ENCODE measurements around the gene AMMECR1. TPM values are rescaled to one million over a fixed set of nuclear protein-coding genes. Genes with fewer than 3 reads are reported as not detected.

AMMECR1 gene
- total and polyA plus RNA-seq, 2 of the 8 experiments (the other 6 are each of a cell fraction or from before 2014, with no cell fraction given) = 10.2 to 21.2 TPM

GRCh38 chrX:110182865-110183264, 135.0 kb downstream of the AMMECR1 start:
- no peak overlapping the region for H3K9ac ChIP-seq (replicated peaks in 1 of 4; ENCODE audit: extremely low read depth in 1 of 4, low read depth in 3 of 4, low read length in 3 of 4)
- 93% methylated on average over 5 of the region's 6 CpGs; no CpG with 5 or more reads in 1 of the 2 experiments for WGBS, 2 experiments (ENCODE audit: extremely low coverage in 1 of 2, insufficient coverage in 1 of 2, insufficient read length in 1 of 2, insufficient replicate concordance in 2 of 2, low coverage in 1 of 2, low lambda C conversion rate in 2 of 2, missing lambda C conversion rate in 1 of 2)
- H3K36me3 ChIP-seq (ENCODE audit: control insufficient read depth in 2 of 4, insufficient read depth in 4 of 4, low read length in 3 of 4) = no peaks in the 10 kb centered on the region
- no peak overlapping the region for H2AK5ac ChIP-seq (ENCODE audit: low read depth, low read length)
- H2AFZ ChIP-seq (ENCODE audit: low read length) = no peak overlapping the region
- H4K8ac ChIP-seq (ENCODE audit: extremely low read depth, insufficient read depth, low read length) = no peak overlapping the region
- no peak overlapping the region for H3K14ac ChIP-seq (ENCODE audit: insufficient read length)
- no peak overlapping the region for H3K27ac ChIP-seq (ENCODE audit: low read depth, low read length)
- H3K27me3 ChIP-seq (replicated peaks in 1 of 4; ENCODE audit: control insufficient read depth in 3 of 4, extremely low read depth in 1 of 4, insufficient read depth in 3 of 4, low read length in 3 of 4) = no peaks in the 10 kb centered on the region
- H3K23me2 ChIP-seq (ENCODE audit: low read depth, low read length) = no peaks in the 10 kb centered on the region; the same call in 1 of the 2 replicates
- no peak for TF ChIP-seq USF2 (IDR thresholded peaks at IDR 0.05; ENCODE audit: low read length)
- no peak for TF ChIP-seq EGR1 (IDR thresholded peaks at IDR 0.05; ENCODE audit: borderline replicate concordance, low read depth, low read length)
- TF ChIP-seq NANOG (IDR thresholded peaks at IDR 0.05; ENCODE audit: insufficient read depth, low read depth, low read length, poor library complexity, severe bottlenecking) = no peak
- TF ChIP-seq TAF7 (optimal IDR thresholded peaks at IDR 0.05; ENCODE audit: borderline replicate concordance, low read depth, low read length) = no peak
- no peak for TF ChIP-seq SP2 (IDR thresholded peaks at IDR 0.05; ENCODE audit: low read length)
- TF ChIP-seq RNF2 (IDR thresholded peaks at IDR 0.05; ENCODE audit: borderline replicate concordance, low read depth, low read length, missing control alignments, poor library complexity, severe bottlenecking) = no peak
- TF ChIP-seq SUZ12 (IDR thresholded peaks at IDR 0.05; ENCODE audit: low read length) = no peak
- TF ChIP-seq CTBP2 (IDR thresholded peaks at IDR 0.05; ENCODE audit: borderline replicate concordance, insufficient read depth, insufficient read length, low read length) = no peak
- no peaks in the 10 kb centered on the region for H3K79me2 ChIP-seq (ENCODE audit: control insufficient read depth in 1 of 2, insufficient read depth in 2 of 2, low read length in 2 of 2)
- H2BK20ac ChIP-seq (ENCODE audit: low read length) = no peak overlapping the region
- FAIRE-seq (no peak), DNase-seq (ENCODE audit: low read depth in 1 of 2, low spot score in 2 of 2) (no peak)
- H3K4ac ChIP-seq (replicated peaks; ENCODE audit: insufficient read length, low read depth, low read length) = no peak overlapping the region
- no peak overlapping the region for H2BK12ac ChIP-seq (ENCODE audit: low read depth, low read length)
- H4K91ac ChIP-seq (replicated peaks; ENCODE audit: insufficient read length, low read length) = no peak overlapping the region
- no peak overlapping the region for H3K4me3 ChIP-seq (ENCODE audit: extremely low read depth in 1 of 4, insufficient read depth in 2 of 4, low read depth in 3 of 4, low read length in 4 of 4)
- POLR2A ChIA-PET (ENCODE audit: partially characterized antibody) = interaction anchor here (1.1 kb wide), 1 partner anchor 27 kb away, joined by 4 read pairs; no protein-coding TSS in a partner anchor
- no peak overlapping the region for H2BK5ac ChIP-seq (ENCODE audit: low read depth, low read length)
- H4K20me1 ChIP-seq (replicated peaks in 1 of 2; ENCODE audit: control insufficient read depth in 1 of 2, insufficient read depth in 2 of 2, low read length in 2 of 2) = no peaks in the 10 kb centered on the region
- no peaks in the 10 kb centered on the region for H3K79me1 ChIP-seq (ENCODE audit: low read depth, low read length)
- H2BK15ac ChIP-seq (ENCODE audit: low read length) = no peak overlapping the region
- CTCF ChIA-PET (ENCODE audit: partially characterized antibody) = interaction anchor here (1.4 to 34.1 kb wide), 4 partner anchors 8 to 228 kb away, joined by 3 to 742 read pairs (median 12); no protein-coding TSS in a partner anchor
- H3K56ac ChIP-seq (replicated peaks; ENCODE audit: insufficient read length, low read depth, low read length) = no peak overlapping the region
- H3K23ac ChIP-seq (ENCODE audit: insufficient read length) = no peak overlapping the region
- H3K9me3 ChIP-seq (ENCODE audit: insufficient read depth in 2 of 2, low read depth in 1 of 2, low read length in 1 of 2) = no peaks in the 10 kb centered on the region
- no peak overlapping the region for H2BK120ac ChIP-seq (replicated peaks; ENCODE audit: low read depth, low read length)
- no peak overlapping the region for H3K4me2 ChIP-seq (ENCODE audit: insufficient read depth in 1 of 2, low read depth in 2 of 2, low read length in 2 of 2)
- H3K4me1 ChIP-seq (replicated peaks in 1 of 4; ENCODE audit: control insufficient read depth in 3 of 4, insufficient read depth in 4 of 4, low read length in 3 of 4) = no peaks in the 10 kb centered on the region; a peak in 2 of 7 replicates
- H3K18ac ChIP-seq (ENCODE audit: extremely low read depth, low read length) = no peak overlapping the region
- H4K5ac ChIP-seq (ENCODE audit: insufficient read length, low read depth, low read length) = no peak overlapping the region
